ENCODE results near the gene PDYN.

The PDYN gene

GRCh38 chr20:1995531-1996310, 1.9 kb upstream of the PDYN start:
- no peak for FAIRE-seq
- no peak for DNase-seq (ENCODE audit: insufficient read length, low spot score)

DNA sequence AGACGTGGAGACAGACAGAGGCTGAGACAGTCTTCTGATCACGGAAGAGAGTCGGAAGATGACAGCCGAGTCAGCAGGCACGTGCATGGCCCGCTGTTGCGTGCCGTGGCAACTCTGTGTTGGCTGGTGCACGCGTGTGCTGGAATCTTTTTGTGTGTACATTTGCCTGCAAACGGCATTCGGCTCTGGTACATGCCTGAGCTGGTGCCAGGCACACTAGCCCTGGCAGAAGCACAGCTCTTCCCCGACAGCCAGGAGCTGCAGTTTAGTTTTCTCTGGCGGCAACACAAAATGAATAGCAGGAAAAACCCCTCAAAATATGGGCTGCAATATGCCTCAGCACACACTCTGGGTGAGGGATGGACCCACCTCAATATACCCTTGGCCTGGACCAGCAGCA, 769 bp upstream of the PDYN start:
- no peak for DNase-seq (ENCODE audit: insufficient read length, low spot score)
- no peak for FAIRE-seq

- FAIRE-seq (no peak), DNase-seq (ENCODE audit: insufficient read length, low spot score) (no peak)
These were observed 1.3 kb downstream of the PDYN start for GRCh38 chr20:1992359-1993110.

GRCh38 chr20:1987826-1988225, 6.0 kb downstream of the PDYN start:
- DNase-seq (ENCODE audit: insufficient read length, low spot score) (no peak), FAIRE-seq (no peak)

GRCh38 chr20:1983301-1983700, 10.6 kb downstream of the PDYN start:
- DNase-seq (ENCODE audit: insufficient read length, low spot score): no peak
- FAIRE-seq: no peak

- no peak for FAIRE-seq
- DNase-seq (ENCODE audit: insufficient read length, low spot score): no peak
These were observed 11.2 kb downstream of the PDYN start for GRCh38 chr20:1982686-1983085.

DNA sequence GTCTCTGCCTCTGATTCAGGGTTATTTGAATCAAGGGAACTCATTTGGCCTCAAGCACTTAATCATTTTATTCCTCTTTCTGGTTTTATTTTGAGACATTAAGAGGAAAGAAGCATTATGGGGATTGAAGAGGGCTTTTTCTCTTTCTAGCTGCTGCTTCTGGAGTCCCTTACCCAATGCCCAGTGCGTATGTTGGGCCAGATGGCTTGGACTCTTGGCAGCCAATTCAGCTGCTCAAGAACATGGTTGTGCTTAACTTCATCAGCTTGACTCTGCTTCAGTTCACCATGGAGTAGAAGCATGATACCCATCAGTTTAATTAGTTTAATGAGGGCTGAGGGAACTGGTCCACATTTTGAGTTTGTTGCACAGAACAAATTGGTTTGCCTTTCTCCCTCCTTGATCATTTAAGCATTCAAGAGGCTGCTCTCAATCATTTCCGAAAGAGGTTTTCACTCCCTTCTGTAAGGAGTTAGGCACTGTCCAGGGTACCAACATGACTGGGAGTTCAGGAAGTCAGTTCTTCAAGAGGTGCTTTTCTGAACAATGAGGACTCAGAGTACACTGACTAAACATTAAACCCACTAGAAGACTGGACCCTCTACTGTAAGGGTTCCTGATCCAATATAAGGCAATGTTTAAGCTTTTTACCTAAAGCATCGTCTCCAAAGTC, 14.6 kb downstream of the PDYN start:
- FAIRE-seq (no peak), DNase-seq (ENCODE audit: insufficient read length, low spot score) (no peak)

- DNase-seq (ENCODE audit: insufficient read length, low spot score) (no peak), FAIRE-seq (no peak)
These were observed 18.6 kb downstream of the PDYN start for GRCh38 chr20:1975291-1975690.

- no peak for DNase-seq (ENCODE audit: insufficient read length, low spot score)
- no peak for FAIRE-seq
These were observed 20.0 kb downstream of the PDYN start for GRCh38 chr20:1973601-1974440.

- FAIRE-seq (no peak), DNase-seq (ENCODE audit: insufficient read length, low spot score) (no peak)
These were observed 21.8 kb downstream of the PDYN start for GRCh38 chr20:1971893-1972586.

DNA sequence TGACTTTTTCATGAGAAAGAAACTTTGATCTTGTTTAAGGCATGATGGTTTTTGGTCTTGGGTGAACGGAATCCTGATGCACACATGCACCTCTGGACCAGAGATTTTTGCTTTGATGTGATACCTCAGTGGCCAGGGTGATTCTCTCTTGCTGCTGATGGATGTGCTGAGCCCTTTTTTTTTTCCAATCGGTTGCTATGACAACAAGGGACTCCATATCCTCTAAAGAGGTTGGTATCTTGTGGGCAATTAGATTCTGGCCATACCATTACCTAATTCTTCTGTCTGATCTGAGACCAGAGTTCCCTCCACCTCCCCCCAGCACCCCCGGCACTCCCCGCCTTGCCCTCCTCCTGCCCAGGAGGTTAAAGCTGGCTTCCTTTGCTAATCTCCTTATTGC, 24.9 kb downstream of the PDYN start:
- FAIRE-seq (no peak), DNase-seq (ENCODE audit: insufficient read length, low spot score) (no peak)

- DNase-seq (ENCODE audit: insufficient read length, low spot score): peak; percentile 76
- FAIRE-seq: peak; percentile 84
These were observed 28.1 kb downstream of the PDYN start for GRCh38 chr20:1965520-1966351.

DNA sequence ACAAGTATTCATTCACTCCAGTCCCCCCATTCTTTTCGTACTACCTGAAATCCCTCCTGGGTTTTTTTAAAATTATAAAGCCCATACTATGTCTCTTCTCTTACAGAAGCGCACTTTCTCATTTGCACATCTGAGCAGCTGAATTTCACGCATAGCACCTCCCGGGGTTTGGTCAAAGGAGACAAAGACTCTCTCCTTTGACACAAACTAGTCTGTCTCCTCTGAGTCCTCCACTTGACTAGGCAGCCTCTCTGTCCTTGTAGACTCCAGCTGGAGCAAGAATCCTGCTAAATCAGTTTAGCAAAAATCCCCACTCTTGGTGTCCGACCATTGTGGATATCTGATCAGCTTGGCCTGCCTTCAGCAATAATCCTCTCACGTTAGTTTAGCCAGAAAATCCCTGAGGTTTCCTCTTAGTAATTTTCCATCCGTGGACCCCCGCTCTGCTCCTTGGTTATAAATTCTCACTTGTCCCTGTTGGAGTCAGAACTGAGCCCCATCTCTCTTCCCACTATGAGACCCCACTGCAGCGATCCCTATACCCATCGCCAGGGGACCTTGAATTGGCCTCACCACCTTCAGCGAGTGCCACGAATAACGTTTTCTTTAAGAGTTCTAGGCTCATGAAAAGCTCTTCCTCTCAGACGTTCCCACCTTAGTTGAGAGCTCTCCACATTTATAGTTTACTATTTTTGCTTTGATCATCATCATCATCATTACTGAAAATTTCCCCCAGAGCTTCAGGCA, 29.0 kb downstream of the PDYN start:
- FAIRE-seq: no peak

GRCh38 chr20:1964061-1964460, 29.8 kb downstream of the PDYN start:
- FAIRE-seq: no peak
- DNase-seq (ENCODE audit: insufficient read length, low spot score): no peak

More for the DNA sequence above, 29.0 kb downstream of the PDYN start:
- DNase-seq (ENCODE audit: insufficient read length, low spot score): no peak

GRCh38 chr20:1961374-1961773, 32.5 kb downstream of the PDYN start:
- FAIRE-seq (no peak), DNase-seq (ENCODE audit: insufficient read length, low spot score) (no peak)

DNA sequence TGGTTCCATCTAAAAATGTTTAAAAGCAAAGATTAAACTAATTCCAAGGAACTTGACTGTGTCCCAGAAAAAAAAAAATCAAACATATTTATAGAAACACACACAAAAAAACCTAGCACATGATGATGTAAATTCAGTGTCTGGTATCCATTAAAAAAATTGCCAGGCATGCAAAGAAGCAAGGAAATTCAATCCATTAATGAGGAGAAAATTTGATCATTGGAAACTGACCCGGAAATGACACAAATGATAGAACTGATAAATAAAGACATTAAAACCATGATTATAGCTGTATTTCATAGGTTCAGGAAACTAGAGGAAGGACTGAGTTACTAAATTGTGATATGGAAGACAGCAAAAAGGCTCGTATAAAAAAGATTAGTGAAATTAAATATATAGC, 34.7 kb downstream of the PDYN start:
- no peak for DNase-seq (ENCODE audit: insufficient read length, low spot score)
- FAIRE-seq: no peak

DNA sequence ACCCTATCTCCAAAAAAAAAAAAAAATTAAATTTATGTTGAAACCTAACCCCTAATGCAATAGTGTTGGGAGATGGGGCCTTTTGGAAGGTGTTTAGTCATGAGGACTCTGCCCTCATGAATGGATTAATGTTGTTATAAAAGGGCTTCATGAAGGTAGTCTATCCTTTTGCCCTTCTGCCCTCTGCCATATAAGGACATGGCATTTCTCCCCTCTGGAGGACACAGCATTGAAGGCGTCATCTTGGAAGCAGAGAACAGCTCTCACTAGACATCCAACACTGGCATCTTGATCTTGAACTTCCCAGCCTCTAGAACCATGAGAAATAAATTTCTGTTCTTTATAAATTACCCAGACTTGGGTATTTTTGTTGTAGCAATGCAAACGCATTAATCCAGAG, 35.4 kb downstream of the PDYN start:
- FAIRE-seq: no peak
- no peak for DNase-seq (ENCODE audit: insufficient read length, low spot score)

DNA sequence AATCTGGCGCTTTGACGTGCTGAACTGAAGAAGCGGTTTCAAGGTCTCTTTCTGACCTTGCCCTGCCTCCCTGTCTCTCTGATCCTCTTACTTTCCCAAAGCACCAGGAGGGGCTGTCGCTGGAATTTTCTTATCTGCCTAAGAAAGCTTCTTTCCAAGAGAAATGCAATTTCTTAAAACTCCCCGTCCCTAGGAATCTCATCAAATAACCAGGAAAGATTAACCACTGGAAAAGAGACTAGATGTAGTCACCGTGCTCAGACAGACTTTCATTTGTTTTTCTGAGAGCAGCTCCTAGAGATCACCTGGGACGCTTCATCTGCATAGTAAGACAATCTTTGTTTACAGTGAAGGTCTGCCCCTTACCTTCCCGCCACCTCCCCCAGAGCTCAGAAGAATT, 38.6 kb downstream of the PDYN start:
- FAIRE-seq (no peak), DNase-seq (ENCODE audit: insufficient read length, low spot score) (no peak)

DNA sequence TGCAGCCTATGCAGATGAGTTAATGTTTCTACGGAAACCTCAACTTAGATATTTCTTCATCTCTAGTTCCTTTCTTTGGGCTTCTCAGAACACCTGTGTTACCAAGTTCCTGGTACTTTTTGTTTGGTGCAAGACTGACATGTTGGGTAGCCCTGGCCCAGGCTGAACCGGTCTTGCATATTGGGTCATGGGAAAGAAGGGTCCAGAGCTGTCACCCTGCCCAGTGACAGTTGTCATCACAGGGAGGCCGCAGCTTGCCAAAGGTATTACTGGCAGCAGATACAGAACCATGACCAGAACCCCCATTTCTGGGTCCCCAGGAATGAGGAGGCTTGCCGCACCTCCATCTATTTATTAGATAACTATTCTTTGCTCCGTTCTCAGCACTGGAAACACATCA, 40.2 kb downstream of the PDYN start:
- DNase-seq (ENCODE audit: insufficient read length, low spot score) (no peak), FAIRE-seq (no peak)

Measured in HTR-8/SVneo (cell line).